Measurements from ENCODE around the gene NRIP3. TPM values are rescaled to one million over a fixed set of nuclear protein-coding genes. Genes with fewer than 3 reads are reported as not detected.

The NRIP3 gene
- total and polyA plus RNA-seq, 3 experiments from 2014 or later, result 0.10 to 2.2 (median 1.4) TPM

GRCh38 chr11:9039863-9040262 is 36.1 kb upstream of the NRIP3 start:
- Mint-ChIP-seq H3K4me1 (no peaks in the 10 kb centered on the region), H3K4me3 (no peak overlapping the region), H3K27me3 (peaks cover 0 to 9% of the 10 kb centered on the region in 2 donors), H3K9me3 (no peaks in the 10 kb centered on the region), H3K36me3 (no peaks in the 10 kb centered on the region), H3K27ac (no peak overlapping the region)
- Histone ChIP-seq H3K4me3 (ENCODE audit: low read length) (no peak overlapping the region), H3K9me3 (ENCODE audit: low read length) (no peaks in the 10 kb centered on the region), H3K4me1 (ENCODE audit: insufficient read depth, low read length) (no peaks in the 10 kb centered on the region), H3K36me3 (ENCODE audit: insufficient read depth, low read length) (no peaks in the 10 kb centered on the region), H3K27ac (ENCODE audit: low read depth, low read length) (no peak overlapping the region), H3K27me3 (ENCODE audit: insufficient read depth, low read length, poor library complexity, severe bottlenecking) (no peaks in the 10 kb centered on the region)
- no peak for DNase-seq
- POLR2A ChIA-PET, result no interaction called here
- CTCF ChIA-PET, result no interaction called here

DNA sequence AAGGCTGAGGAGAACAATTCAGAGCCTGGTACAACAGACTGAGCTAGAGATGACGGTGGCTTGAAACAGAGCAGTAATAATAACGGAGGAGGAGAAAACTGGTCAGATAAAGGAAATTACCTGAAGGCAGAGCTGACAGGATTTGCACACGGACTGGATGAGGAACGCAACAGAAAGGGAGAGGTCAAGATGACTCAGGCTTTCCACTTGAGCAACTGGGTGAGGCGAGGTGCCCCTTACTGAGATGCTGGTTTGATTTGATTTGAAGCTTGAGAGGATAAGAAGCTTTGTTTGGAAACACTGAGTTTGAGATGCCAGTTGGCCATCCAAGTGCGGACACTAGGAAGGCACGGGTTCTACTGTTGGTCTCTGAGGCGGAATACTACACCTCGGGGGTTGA is 35.4 kb upstream of the NRIP3 start:
- H3K4me3 ChIP-seq (ENCODE audit: low read length), result no peak overlapping the region
- no peak for DNase-seq
- H3K27me3 Mint-ChIP-seq, result peaks cover 0 to 9% of the 10 kb centered on the region in 2 donors
- POLR2A ChIA-PET, result no interaction called here
- no peak overlapping the region for H3K4me3 Mint-ChIP-seq
- no peaks in the 10 kb centered on the region for H3K9me3 ChIP-seq (ENCODE audit: low read length)
- no peak overlapping the region for H3K27ac ChIP-seq (ENCODE audit: low read depth, low read length)
- H3K9me3 Mint-ChIP-seq, result no peaks in the 10 kb centered on the region
- H3K4me1 ChIP-seq (ENCODE audit: insufficient read depth, low read length), result no peaks in the 10 kb centered on the region
- no peaks in the 10 kb centered on the region for H3K27me3 ChIP-seq (ENCODE audit: insufficient read depth, low read length, poor library complexity, severe bottlenecking)
- no peaks in the 10 kb centered on the region for H3K36me3 Mint-ChIP-seq
- CTCF ChIA-PET, result no interaction called here
- no peaks in the 10 kb centered on the region for H3K4me1 Mint-ChIP-seq
- no peaks in the 10 kb centered on the region for H3K36me3 ChIP-seq (ENCODE audit: insufficient read depth, low read length)
- no peak overlapping the region for H3K27ac Mint-ChIP-seq

DNA sequence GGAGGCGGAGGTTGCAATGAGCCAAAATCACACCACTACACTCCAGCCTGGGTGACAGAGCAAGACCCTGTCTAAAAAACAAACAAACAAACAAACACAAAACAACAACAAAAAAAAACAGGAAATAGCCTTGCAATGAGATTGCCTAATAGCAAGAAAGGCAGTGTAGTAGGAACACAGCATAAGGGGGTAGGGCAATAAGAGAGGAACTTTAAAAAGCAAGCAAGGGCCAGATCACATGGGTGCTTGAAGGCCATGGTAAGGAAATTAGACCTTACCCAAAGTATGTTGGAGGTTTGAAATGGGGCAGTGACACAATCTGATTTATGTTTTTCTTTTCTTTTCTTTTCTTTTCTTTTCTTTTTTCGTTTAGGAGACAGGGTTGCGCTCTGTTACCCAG is 34.7 kb upstream of the NRIP3 start:
- no peaks in the 10 kb centered on the region for H3K4me1 Mint-ChIP-seq
- H3K27ac ChIP-seq (ENCODE audit: low read depth, low read length), result no peak overlapping the region
- CTCF ChIA-PET, result no interaction called here
- no peaks in the 10 kb centered on the region for H3K4me1 ChIP-seq (ENCODE audit: insufficient read depth, low read length)
- POLR2A ChIA-PET, result no interaction called here
- H3K36me3 Mint-ChIP-seq, result no peaks in the 10 kb centered on the region
- no peaks in the 10 kb centered on the region for H3K36me3 ChIP-seq (ENCODE audit: insufficient read depth, low read length)
- no peaks in the 10 kb centered on the region for H3K9me3 Mint-ChIP-seq
- no peaks in the 10 kb centered on the region for H3K27me3 ChIP-seq (ENCODE audit: insufficient read depth, low read length, poor library complexity, severe bottlenecking)
- no peak overlapping the region for H3K27ac Mint-ChIP-seq
- no peak for DNase-seq
- no peak overlapping the region for H3K4me3 Mint-ChIP-seq
- peaks cover 0 to 9% of the 10 kb centered on the region in 2 donors for H3K27me3 Mint-ChIP-seq
- no peaks in the 10 kb centered on the region for H3K9me3 ChIP-seq (ENCODE audit: low read length)
- H3K4me3 ChIP-seq (ENCODE audit: low read length), result no peak overlapping the region

GRCh38 chr11:9037963-9038362 is 34.2 kb upstream of the NRIP3 start:
- peaks cover 0 to 2% (median 0%) of the 10 kb centered on the region in 5 donors for H3K9me3 Mint-ChIP-seq
- Histone ChIP-seq H3K4me3 (ENCODE audit: low read length) (no peak overlapping the region), H3K27ac (ENCODE audit: low read depth, low read length) (no peak overlapping the region), H3K4me1 (ENCODE audit: insufficient read depth, low read length) (no peaks in the 10 kb centered on the region), H3K27me3 (ENCODE audit: insufficient read depth, low read length, poor library complexity, severe bottlenecking) (no peaks in the 10 kb centered on the region), H3K36me3 (ENCODE audit: insufficient read depth, low read length) (no peaks in the 10 kb centered on the region), H3K9me3 (ENCODE audit: low read length) (no peaks in the 10 kb centered on the region)
- CTCF ChIA-PET, result interaction anchor here (1.3 kb wide), 1 partner anchor 23 kb away, joined by 4 read pairs; no protein-coding TSS in a partner anchor
- H3K4me3 Mint-ChIP-seq, result no peak overlapping the region
- peaks cover 0 to 9% of the 10 kb centered on the region in 2 donors for H3K27me3 Mint-ChIP-seq
- H3K36me3 Mint-ChIP-seq, result no peaks in the 10 kb centered on the region
- POLR2A ChIA-PET, result no interaction called here
- H3K4me1 Mint-ChIP-seq, result no peaks in the 10 kb centered on the region
- H3K27ac Mint-ChIP-seq, result no peak overlapping the region
- DNase-seq, result no peak

DNA sequence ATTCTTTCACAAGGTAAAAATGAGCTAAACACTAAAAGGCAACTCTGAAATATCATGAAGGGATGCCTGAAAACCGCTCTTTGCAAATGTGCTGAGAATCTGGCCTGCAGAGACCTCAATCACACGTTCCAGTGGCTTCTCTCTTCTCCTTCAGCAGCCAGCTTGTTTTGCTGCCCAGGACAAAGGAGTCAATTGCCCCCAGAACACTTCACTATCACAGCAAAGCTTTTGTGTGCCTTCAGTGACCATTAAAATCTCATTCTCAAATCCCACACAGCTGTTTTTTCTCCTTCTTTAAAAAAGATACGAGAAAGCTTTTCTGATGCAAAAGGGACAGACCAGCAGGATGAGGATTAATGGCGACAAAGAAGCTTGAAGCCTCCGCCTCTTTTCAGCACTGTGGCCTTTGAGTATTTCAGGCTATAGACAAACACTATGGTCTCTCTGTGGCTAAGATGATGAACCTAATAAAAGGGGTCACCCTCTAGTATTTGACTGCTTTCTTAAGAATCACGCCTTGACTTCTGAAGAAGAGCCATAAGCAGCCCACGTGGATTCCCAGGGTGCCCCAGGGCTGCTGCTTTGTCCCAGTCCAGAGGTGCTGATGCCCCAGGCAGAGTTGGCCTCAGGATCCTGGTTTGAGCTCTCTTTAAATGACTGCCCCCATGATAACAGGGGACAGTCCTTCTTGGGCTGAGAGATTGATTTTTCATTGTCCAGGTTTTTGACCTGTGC is 33.4 kb upstream of the NRIP3 start:
- H3K4me1 ChIP-seq (ENCODE audit: insufficient read depth, low read length), result no peaks in the 10 kb centered on the region
- no peaks in the 10 kb centered on the region for H3K36me3 ChIP-seq (ENCODE audit: insufficient read depth, low read length)
- no peak overlapping the region for H3K27ac Mint-ChIP-seq
- H3K27me3 ChIP-seq (ENCODE audit: insufficient read depth, low read length, poor library complexity, severe bottlenecking), result no peaks in the 10 kb centered on the region
- no peaks in the 10 kb centered on the region for H3K4me1 Mint-ChIP-seq
- DNase-seq, result no peak
- H3K36me3 Mint-ChIP-seq, result no peaks in the 10 kb centered on the region
- H3K9me3 Mint-ChIP-seq, result peaks cover 0 to 2% (median 0%) of the 10 kb centered on the region in 5 donors
- H3K4me3 Mint-ChIP-seq, result no peak overlapping the region
- no peak overlapping the region for H3K27ac ChIP-seq (ENCODE audit: low read depth, low read length)
- H3K4me3 ChIP-seq (ENCODE audit: low read length), result no peak overlapping the region
- ChIA-PET POLR2A (no interaction called here), CTCF (interaction anchor here (1.3 kb wide), 1 partner anchor 23 kb away, joined by 4 read pairs; no protein-coding TSS in a partner anchor)
- peaks cover 0 to 9% of the 10 kb centered on the region in 2 donors for H3K27me3 Mint-ChIP-seq
- no peaks in the 10 kb centered on the region for H3K9me3 ChIP-seq (ENCODE audit: low read length)

- peaks cover under 1 to 2% of the 10 kb centered on the region in 2 donors for H3K27me3 Mint-ChIP-seq
- H3K36me3 Mint-ChIP-seq, result no peaks in the 10 kb centered on the region
- Histone ChIP-seq H3K4me1 (ENCODE audit: insufficient read depth, low read length) (no peaks in the 10 kb centered on the region), H3K36me3 (ENCODE audit: insufficient read depth, low read length) (no peaks in the 10 kb centered on the region), H3K4me3 (ENCODE audit: low read length) (no peak overlapping the region), H3K27ac (ENCODE audit: low read depth, low read length) (no peak overlapping the region), H3K9me3 (ENCODE audit: low read length) (no peaks in the 10 kb centered on the region), H3K27me3 (ENCODE audit: insufficient read depth, low read length, poor library complexity, severe bottlenecking) (no peaks in the 10 kb centered on the region)
- H3K27ac Mint-ChIP-seq, result no peak overlapping the region
- ChIA-PET POLR2A (no interaction called here), CTCF (interaction anchor here (1.1 to 1.7 kb wide), 3 partner anchors 13 to 476 kb away, joined by 4 read pairs; no protein-coding TSS in a partner anchor)
- peaks cover 0 to 2% (median 0%) of the 10 kb centered on the region in 5 donors for H3K9me3 Mint-ChIP-seq
- no peak overlapping the region for H3K4me3 Mint-ChIP-seq
- no peak for DNase-seq
- no peaks in the 10 kb centered on the region for H3K4me1 Mint-ChIP-seq
Measured at GRCh38 chr11:9030601-9031000, 26.8 kb upstream of the NRIP3 start.

GRCh38 chr11:9029422-9029821 is 25.6 kb upstream of the NRIP3 start:
- H3K4me1 Mint-ChIP-seq, result no peaks in the 10 kb centered on the region
- CTCF ChIA-PET, result interaction anchor here (1.5 kb wide), 1 partner anchor 14 kb away, joined by 4 read pairs; no protein-coding TSS in a partner anchor
- peaks cover 0 to 2% (median 0%) of the 10 kb centered on the region in 5 donors for H3K9me3 Mint-ChIP-seq
- no peak for DNase-seq
- no peaks in the 10 kb centered on the region for H3K36me3 Mint-ChIP-seq
- H3K9me3 ChIP-seq (ENCODE audit: low read length), result no peaks in the 10 kb centered on the region
- H3K27ac ChIP-seq (ENCODE audit: low read depth, low read length), result no peak overlapping the region
- H3K27ac Mint-ChIP-seq, result no peak overlapping the region
- H3K36me3 ChIP-seq (ENCODE audit: insufficient read depth, low read length), result no peaks in the 10 kb centered on the region
- no peak overlapping the region for H3K4me3 Mint-ChIP-seq
- POLR2A ChIA-PET, result no interaction called here
- no peaks in the 10 kb centered on the region for H3K4me1 ChIP-seq (ENCODE audit: insufficient read depth, low read length)
- no peak overlapping the region for H3K4me3 ChIP-seq (ENCODE audit: low read length)
- no peaks in the 10 kb centered on the region for H3K27me3 ChIP-seq (ENCODE audit: insufficient read depth, low read length, poor library complexity, severe bottlenecking)
- peaks cover 2 to 4% of the 10 kb centered on the region in 2 donors for H3K27me3 Mint-ChIP-seq

- no peaks in the 10 kb centered on the region for H3K27me3 ChIP-seq (ENCODE audit: insufficient read depth, low read length, poor library complexity, severe bottlenecking)
Measured at GRCh38 chr11:9028581-9028980, 24.8 kb upstream of the NRIP3 start.

More at GRCh38 chr11:9028581-9028980, 24.8 kb upstream of the NRIP3 start:
- no peak overlapping the region for H3K27ac Mint-ChIP-seq
- H3K9me3 ChIP-seq (ENCODE audit: low read length), result no peaks in the 10 kb centered on the region
- no peak overlapping the region for H3K4me3 Mint-ChIP-seq
- CTCF ChIA-PET, result interaction anchor here (1.3 to 2.2 kb wide), 3 partner anchors 11 to 509 kb away, joined by 3 to 11 read pairs (median 3); no protein-coding TSS in a partner anchor
- no peaks in the 10 kb centered on the region for H3K4me1 Mint-ChIP-seq
- H3K4me1 ChIP-seq (ENCODE audit: insufficient read depth, low read length), result no peaks in the 10 kb centered on the region
- DNase-seq, result no peak
- peaks cover 2 to 4% of the 10 kb centered on the region in 2 donors for H3K27me3 Mint-ChIP-seq
- H3K36me3 Mint-ChIP-seq, result no peaks in the 10 kb centered on the region
- POLR2A ChIA-PET, result no interaction called here
- H3K36me3 ChIP-seq (ENCODE audit: insufficient read depth, low read length), result no peaks in the 10 kb centered on the region
- H3K27ac ChIP-seq (ENCODE audit: low read depth, low read length), result no peak overlapping the region
- H3K9me3 Mint-ChIP-seq, result peaks cover 0 to 2% (median 0%) of the 10 kb centered on the region in 5 donors
- no peak overlapping the region for H3K4me3 ChIP-seq (ENCODE audit: low read length)

Data from CD8-positive, alpha-beta memory T cell (primary cell).